ENCODE results near the gene CADPS2.

DNA sequence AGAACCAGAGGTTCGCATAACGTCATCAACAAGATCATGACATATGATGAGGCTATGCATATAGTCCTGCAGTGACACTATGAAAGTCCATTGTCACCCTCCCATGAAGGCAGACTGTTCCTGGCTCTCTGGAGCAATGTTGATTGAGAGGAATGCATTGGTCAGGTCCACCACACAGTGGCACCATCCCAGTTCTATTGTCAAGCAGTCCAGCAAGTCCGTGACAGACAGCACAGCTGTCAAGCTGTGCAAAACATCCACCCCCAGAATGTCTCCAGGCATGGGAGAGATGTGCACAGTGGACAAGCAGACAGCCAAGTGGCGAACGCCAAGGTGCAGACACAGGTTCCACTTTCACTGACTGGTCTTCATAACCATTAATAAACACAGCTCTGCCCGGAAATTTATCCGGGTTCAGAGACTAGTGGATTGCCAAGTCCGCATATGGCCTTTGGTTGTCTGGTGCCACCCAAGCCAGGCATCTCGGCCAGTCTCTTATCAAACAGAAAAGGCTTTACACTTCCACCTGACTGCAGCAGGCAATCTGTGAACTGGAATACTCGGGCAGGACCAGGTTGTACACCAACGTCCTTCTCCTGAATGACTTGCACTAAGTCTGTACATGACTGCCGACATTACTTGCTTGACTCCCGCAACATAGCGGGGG, 194.6 kb downstream of the CADPS2 start:
- TF ChIP-seq, protein P1, sequence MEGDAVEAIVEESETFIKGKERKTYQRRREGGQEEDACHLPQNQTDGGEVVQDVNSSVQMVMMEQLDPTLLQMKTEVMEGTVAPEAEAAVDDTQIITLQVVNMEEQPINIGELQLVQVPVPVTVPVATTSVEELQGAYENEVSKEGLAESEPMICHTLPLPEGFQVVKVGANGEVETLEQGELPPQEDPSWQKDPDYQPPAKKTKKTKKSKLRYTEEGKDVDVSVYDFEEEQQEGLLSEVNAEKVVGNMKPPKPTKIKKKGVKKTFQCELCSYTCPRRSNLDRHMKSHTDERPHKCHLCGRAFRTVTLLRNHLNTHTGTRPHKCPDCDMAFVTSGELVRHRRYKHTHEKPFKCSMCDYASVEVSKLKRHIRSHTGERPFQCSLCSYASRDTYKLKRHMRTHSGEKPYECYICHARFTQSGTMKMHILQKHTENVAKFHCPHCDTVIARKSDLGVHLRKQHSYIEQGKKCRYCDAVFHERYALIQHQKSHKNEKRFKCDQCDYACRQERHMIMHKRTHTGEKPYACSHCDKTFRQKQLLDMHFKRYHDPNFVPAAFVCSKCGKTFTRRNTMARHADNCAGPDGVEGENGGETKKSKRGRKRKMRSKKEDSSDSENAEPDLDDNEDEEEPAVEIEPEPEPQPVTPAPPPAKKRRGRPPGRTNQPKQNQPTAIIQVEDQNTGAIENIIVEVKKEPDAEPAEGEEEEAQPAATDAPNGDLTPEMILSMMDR (IDR thresholded peaks at IDR 0.05; ENCODE audit: low read depth, low read length, missing input control) = no peak
- TF ChIP-seq TAF1 (conservative IDR thresholded peaks at IDR 0.05) (no peak), SP1 (IDR thresholded peaks at IDR 0.05) (no peak), RAD21 (IDR thresholded peaks at IDR 0.05) (no peak), YY1 (IDR thresholded peaks at IDR 0.05) (no peak), EGR1 (IDR thresholded peaks at IDR 0.05; ENCODE audit: low read depth in 2 of 2) (no peak), RXRA (IDR thresholded peaks at IDR 0.05) (no peak), NR2F2 (IDR thresholded peaks at IDR 0.05) (no peak)
- TF ChIP-seq, protein P2, sequence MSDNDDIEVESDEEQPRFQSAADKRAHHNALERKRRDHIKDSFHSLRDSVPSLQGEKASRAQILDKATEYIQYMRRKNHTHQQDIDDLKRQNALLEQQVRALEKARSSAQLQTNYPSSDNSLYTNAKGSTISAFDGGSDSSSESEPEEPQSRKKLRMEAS (IDR thresholded peaks at IDR 0.05) = no peak
- TF ChIP-seq, protein P3, sequence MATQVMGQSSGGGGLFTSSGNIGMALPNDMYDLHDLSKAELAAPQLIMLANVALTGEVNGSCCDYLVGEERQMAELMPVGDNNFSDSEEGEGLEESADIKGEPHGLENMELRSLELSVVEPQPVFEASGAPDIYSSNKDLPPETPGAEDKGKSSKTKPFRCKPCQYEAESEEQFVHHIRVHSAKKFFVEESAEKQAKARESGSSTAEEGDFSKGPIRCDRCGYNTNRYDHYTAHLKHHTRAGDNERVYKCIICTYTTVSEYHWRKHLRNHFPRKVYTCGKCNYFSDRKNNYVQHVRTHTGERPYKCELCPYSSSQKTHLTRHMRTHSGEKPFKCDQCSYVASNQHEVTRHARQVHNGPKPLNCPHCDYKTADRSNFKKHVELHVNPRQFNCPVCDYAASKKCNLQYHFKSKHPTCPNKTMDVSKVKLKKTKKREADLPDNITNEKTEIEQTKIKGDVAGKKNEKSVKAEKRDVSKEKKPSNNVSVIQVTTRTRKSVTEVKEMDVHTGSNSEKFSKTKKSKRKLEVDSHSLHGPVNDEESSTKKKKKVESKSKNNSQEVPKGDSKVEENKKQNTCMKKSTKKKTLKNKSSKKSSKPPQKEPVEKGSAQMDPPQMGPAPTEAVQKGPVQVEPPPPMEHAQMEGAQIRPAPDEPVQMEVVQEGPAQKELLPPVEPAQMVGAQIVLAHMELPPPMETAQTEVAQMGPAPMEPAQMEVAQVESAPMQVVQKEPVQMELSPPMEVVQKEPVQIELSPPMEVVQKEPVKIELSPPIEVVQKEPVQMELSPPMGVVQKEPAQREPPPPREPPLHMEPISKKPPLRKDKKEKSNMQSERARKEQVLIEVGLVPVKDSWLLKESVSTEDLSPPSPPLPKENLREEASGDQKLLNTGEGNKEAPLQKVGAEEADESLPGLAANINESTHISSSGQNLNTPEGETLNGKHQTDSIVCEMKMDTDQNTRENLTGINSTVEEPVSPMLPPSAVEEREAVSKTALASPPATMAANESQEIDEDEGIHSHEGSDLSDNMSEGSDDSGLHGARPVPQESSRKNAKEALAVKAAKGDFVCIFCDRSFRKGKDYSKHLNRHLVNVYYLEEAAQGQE (IDR thresholded peaks at IDR 0.05) = no peak
- TF ChIP-seq, protein P4, sequence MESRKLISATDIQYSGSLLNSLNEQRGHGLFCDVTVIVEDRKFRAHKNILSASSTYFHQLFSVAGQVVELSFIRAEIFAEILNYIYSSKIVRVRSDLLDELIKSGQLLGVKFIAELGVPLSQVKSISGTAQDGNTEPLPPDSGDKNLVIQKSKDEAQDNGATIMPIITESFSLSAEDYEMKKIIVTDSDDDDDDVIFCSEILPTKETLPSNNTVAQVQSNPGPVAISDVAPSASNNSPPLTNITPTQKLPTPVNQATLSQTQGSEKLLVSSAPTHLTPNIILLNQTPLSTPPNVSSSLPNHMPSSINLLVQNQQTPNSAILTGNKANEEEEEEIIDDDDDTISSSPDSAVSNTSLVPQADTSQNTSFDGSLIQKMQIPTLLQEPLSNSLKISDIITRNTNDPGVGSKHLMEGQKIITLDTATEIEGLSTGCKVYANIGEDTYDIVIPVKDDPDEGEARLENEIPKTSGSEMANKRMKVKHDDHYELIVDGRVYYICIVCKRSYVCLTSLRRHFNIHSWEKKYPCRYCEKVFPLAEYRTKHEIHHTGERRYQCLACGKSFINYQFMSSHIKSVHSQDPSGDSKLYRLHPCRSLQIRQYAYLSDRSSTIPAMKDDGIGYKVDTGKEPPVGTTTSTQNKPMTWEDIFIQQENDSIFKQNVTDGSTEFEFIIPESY (IDR thresholded peaks at IDR 0.05) = no peak

All from liver (tissue), 3 donors.